CD4-positive, alpha-beta T cell treated with Interleukin-1 beta for 1 hour (primary cell): ENCODE measurements around the gene DNAI2.
"Not testable (repeated sequence)": the region's sequence is repeated elsewhere in the genome, so short reads cannot be mapped to it uniquely, and the experiment has no call there.

Experiments used
- DNase-seq, 2 donors: peaks; one replicate each; pipeline ENCODE4 v3.0.0-alpha.2; 2020 to 2022

Gene DNAI2

GRCh38 chr17:74245145-74245831 lies 28.7 kb upstream of the DNAI2 start:
- DNase-seq = no peak

- DNase-seq = no peak
These were observed 28.2 kb upstream of the DNAI2 start for GRCh38 chr17:74245871-74246270.

GRCh38 chr17:74249590-74250270 lies 24.3 kb upstream of the DNAI2 start:
- no peak for DNase-seq

- no peak for DNase-seq
These were observed 23.6 kb upstream of the DNAI2 start for GRCh38 chr17:74250324-74250995.

- no peak for DNase-seq
These were observed 23.0 kb upstream of the DNAI2 start for GRCh38 chr17:74251051-74251450.

GRCh38 chr17:74251569-74251968 lies 22.5 kb upstream of the DNAI2 start:
- no peak for DNase-seq

- DNase-seq = no peak
These were observed 21.8 kb upstream of the DNAI2 start for GRCh38 chr17:74252211-74252610.

- no peak for DNase-seq
These were observed 21.0 kb upstream of the DNAI2 start for GRCh38 chr17:74253036-74253435.

- no peak for DNase-seq
These were observed 16.7 kb upstream of the DNAI2 start for GRCh38 chr17:74257311-74257710.

- no peak for DNase-seq
These were observed 14.1 kb upstream of the DNAI2 start for GRCh38 chr17:74259667-74260524.

- no peak for DNase-seq
These were observed 13.5 kb upstream of the DNAI2 start for GRCh38 chr17:74260525-74260850.

GRCh38 chr17:74262601-74263000 lies 11.4 kb upstream of the DNAI2 start:
- DNase-seq = no peak

GRCh38 chr17:74267054-74267453 lies 7.0 kb upstream of the DNAI2 start:
- not testable (repeated sequence) for DNase-seq

- DNase-seq = no peak
These were observed 6.5 kb upstream of the DNAI2 start for GRCh38 chr17:74267579-74267978.

- DNase-seq = no peak
These were observed 6.0 kb upstream of the DNAI2 start for GRCh38 chr17:74267987-74268499.

- DNase-seq = no peak
These were observed 5.5 kb upstream of the DNAI2 start for GRCh38 chr17:74268558-74268957.

- no peak for DNase-seq
These were observed 3.7 kb upstream of the DNAI2 start for GRCh38 chr17:74270333-74270732.

GRCh38 chr17:74271281-74271680 lies 2.8 kb upstream of the DNAI2 start:
- peak in 1 of 2 donors; percentile 34 for DNase-seq

GRCh38 chr17:74271901-74272561 lies 2.0 kb upstream of the DNAI2 start:
- no peak for DNase-seq

- no peak for DNase-seq
These were observed 1.3 kb upstream of the DNAI2 start for GRCh38 chr17:74272731-74273201.

GRCh38 chr17:74274709-74275340 lies 791 bp downstream of the DNAI2 start:
- peak; percentile 11 to 12 for DNase-seq

- DNase-seq = no peak
These were observed 2.0 kb downstream of the DNAI2 start for GRCh38 chr17:74276051-74276476.
